PC-3 (cell line): ENCODE measurements around the gene TNNT1. TPM values are rescaled to one million over a fixed set of nuclear protein-coding genes. Genes with fewer than 3 reads are reported as not detected.

ENCODE experiments used
- ATAC-seq: fragments of 200-7000 bp; cut with Tn5 transposase; 2 replicates; pipeline ENCODE4 v1.9.1; 2020; ENCODE audit warnings: mild to moderate bottlenecking, moderate library complexity
- BruUV-seq: library from RNA; stranded (reverse); fragments of 400-500 nt; replicated peaks from 2 replicates; lab custom pipeline; 2021; lab: Mats Ljungman, UMichigan
- CTCF ChIA-PET: fragments of 300-600 bp; sonication (Branson Sonifier 250); formaldehyde crosslinking; loops from one replicate; lab custom pipeline; 2022; ENCODE audit warnings: antibody characterized with exemption; lab: Charles Lee
- POLR2A ChIA-PET: fragments of 300-600 bp; sonication (Branson Sonifier 250); formaldehyde crosslinking; loops from one replicate; lab custom pipeline; 2022; ENCODE audit warnings: antibody characterized with exemption; ENCODE audit not compliant: unreplicated experiment; lab: Charles Lee
- DNase-seq: peaks from one replicate; pipeline ENCODE4 v3.0.0-alpha.2; 2015
- H2AFZ ChIP-seq: fragments of 300-600 bp; sonication (generic); 2 replicates; pipeline ENCODE4 v1.6.0; 2016; ENCODE audit warnings: antibody characterized with exemption, low read length
- H3F3A ChIP-seq: fragments of 300-600 bp; sonication (generic); one replicate; pipeline ENCODE4 v1.6.0; 2017; ENCODE audit warnings: antibody characterized with exemption, low read length, control low read depth, mild to moderate bottlenecking; ENCODE audit not compliant: unreplicated experiment
- H3K27ac ChIP-seq: fragments of 300-600 bp; sonication (generic); 2 replicates; pipeline ENCODE4 v1.5.1; 2016; ENCODE audit warnings: mild to moderate bottlenecking, low read length
- H3K27me3 ChIP-seq: fragments of 300-600 bp; sonication (generic); 2 replicates; pipeline ENCODE4 v1.6.1; 2016; ENCODE audit warnings: low read length, mixed read lengths
- H3K36me3 ChIP-seq: fragments of 300-600 bp; sonication (generic); 2 replicates; pipeline ENCODE4 v1.6.1; 2016; ENCODE audit warnings: low read depth, mixed run types, low read length, mixed read lengths
- H3K4me1 ChIP-seq: fragments of 300-600 bp; sonication (generic); 2 replicates; pipeline ENCODE4 v1.5.1; 2016; ENCODE audit warnings: low read length; ENCODE audit not compliant: insufficient read depth
- H3K4me2 ChIP-seq: fragments of 300-600 bp; sonication (generic); 2 replicates; pipeline ENCODE4 v1.6.0; 2016; ENCODE audit warnings: low read length
- H3K4me3 ChIP-seq: fragments of 300-600 bp; sonication (generic); 2 replicates; pipeline ENCODE4 v1.5.1; 2016; ENCODE audit warnings: mild to moderate bottlenecking, low read length, mixed read lengths
- H3K79me2 ChIP-seq: fragments of 300-600 bp; sonication (generic); 2 replicates; pipeline ENCODE4 v1.6.1; 2017; ENCODE audit warnings: low read length, mixed read lengths
- H3K9ac ChIP-seq: fragments of 300-600 bp; sonication (generic); 2 replicates; pipeline ENCODE4 v1.6.0; 2016; ENCODE audit warnings: mild to moderate bottlenecking, low read length
- H3K9me2 ChIP-seq: fragments of 300-600 bp; sonication (generic); replicated peaks from 2 replicates; pipeline ENCODE4 v1.6.1; 2016; ENCODE audit warnings: mixed run types, low read length, mixed read lengths
- H3K9me3 ChIP-seq: fragments of 300-600 bp; sonication (generic); 2 replicates; pipeline ENCODE4 v1.6.1; 2016; ENCODE audit warnings: low read length, mixed read lengths
- H4K20me1 ChIP-seq: fragments of 300-600 bp; sonication (generic); 2 replicates; pipeline ENCODE4 v1.6.1; 2016; ENCODE audit warnings: low read length, mixed read lengths
- EZH2phosphoT487 ChIP-seq: fragments of 300-600 bp; sonication (generic); IDR thresholded peaks from 2 replicates; pipeline ENCODE4 v1.6.1; 2018; ENCODE audit warnings: mild to moderate bottlenecking, antibody characterized with exemption, low read length, borderline replicate concordance
- intact Hi-C: fragments of 100-400 bp; cut with micrococcal nuclease; formaldehyde crosslinking; loops from 2 replicates; pipeline ENCODE4 v1.9.0; 2023
- total RNA-seq: library from RNA; depleted of rRNA; stranded (reverse); fragments of >200 nt; gene quantifications from 2 replicates; pipeline ENCODE4 v1.2.3, GENCODE V29; 2014
- TF ChIP-seq, protein P1 (sequence below): fragments of 300-600 bp; sonication (generic); conservative IDR thresholded peaks from 2 replicates; pipeline ENCODE4 v1.5.1; 2017; ENCODE audit warnings: antibody characterized with exemption, low read depth, mild to moderate bottlenecking, low read length

TNNT1 gene
- total RNA-seq, 1 experiment from 2014 or later = 266 TPM

DNA sequence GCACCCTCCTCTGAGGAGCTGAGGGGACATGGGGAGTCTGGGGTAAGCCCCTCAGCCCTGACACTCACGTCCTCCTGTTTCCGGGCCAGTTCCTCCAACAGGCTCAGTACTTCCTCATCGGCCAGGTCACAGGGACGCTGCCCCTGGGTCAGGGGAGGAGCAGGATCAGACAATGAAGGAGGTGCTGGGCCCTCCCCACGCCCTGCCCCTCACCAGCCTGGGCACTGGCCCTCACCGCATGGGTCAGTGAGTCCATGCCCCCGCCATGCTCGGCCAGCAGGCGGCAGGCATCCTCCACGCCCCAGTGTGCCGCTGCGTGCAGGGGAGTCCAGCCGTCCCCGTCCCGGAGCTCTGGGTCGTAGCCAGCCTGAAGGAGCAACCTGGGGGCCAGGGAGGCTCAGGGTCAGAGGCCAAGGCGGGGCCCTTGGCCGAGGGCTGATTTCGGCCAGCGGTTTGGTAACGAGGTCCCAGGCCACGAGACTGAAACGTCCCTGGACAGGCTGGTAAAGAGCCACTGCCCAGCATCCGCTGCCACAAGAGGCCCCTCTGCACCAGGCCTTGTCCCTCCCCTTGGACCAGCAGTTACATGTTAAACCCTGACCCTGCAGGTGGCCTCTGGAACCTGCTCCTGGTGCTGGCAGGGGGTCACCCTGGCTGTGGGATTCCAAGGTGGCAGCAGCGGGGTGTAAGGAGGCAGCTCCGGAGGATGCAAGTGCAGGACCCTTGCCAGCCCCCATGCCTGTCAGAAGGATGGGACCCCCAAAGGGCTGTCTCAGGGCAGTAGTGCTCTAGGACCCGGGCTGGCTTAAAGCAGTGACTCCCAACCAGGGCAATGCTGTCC lies 50.1 kb downstream of the TNNT1 start:
- H2AFZ ChIP-seq = no peak overlapping the region
- H3K27ac ChIP-seq = no peak overlapping the region
- peaks cover 10% of the 10 kb centered on the region; the same call in 1 of the 2 replicates for H3K36me3 ChIP-seq
- CTCF ChIA-PET = interaction anchor here (0.6 kb wide), 1 partner anchor 1069 kb away, joined by 10 read pairs; no protein-coding TSS in a partner anchor
- no peak for DNase-seq
- H3K9me2 ChIP-seq = no peaks in the 10 kb centered on the region
- H4K20me1 ChIP-seq = 0 out of 2 replicates have a peak, but pooled peaks cover 3% of the 10 kb centered on the region
- H3K9ac ChIP-seq = no peak overlapping the region
- ATAC-seq = no peak
- no peaks in the 10 kb centered on the region for H3K27me3 ChIP-seq
- no peaks in the 10 kb centered on the region for H3K4me1 ChIP-seq
- H3K79me2 ChIP-seq = no peaks in the 10 kb centered on the region
- H3K9me3 ChIP-seq = no peaks in the 10 kb centered on the region
- TF ChIP-seq, protein P1, sequence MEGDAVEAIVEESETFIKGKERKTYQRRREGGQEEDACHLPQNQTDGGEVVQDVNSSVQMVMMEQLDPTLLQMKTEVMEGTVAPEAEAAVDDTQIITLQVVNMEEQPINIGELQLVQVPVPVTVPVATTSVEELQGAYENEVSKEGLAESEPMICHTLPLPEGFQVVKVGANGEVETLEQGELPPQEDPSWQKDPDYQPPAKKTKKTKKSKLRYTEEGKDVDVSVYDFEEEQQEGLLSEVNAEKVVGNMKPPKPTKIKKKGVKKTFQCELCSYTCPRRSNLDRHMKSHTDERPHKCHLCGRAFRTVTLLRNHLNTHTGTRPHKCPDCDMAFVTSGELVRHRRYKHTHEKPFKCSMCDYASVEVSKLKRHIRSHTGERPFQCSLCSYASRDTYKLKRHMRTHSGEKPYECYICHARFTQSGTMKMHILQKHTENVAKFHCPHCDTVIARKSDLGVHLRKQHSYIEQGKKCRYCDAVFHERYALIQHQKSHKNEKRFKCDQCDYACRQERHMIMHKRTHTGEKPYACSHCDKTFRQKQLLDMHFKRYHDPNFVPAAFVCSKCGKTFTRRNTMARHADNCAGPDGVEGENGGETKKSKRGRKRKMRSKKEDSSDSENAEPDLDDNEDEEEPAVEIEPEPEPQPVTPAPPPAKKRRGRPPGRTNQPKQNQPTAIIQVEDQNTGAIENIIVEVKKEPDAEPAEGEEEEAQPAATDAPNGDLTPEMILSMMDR = 0 out of 2 replicates have a peak, but pooled peaks have one; percentile 21
- no peak for TF ChIP-seq EZH2phosphoT487
- H3K4me3 ChIP-seq = no peak overlapping the region
- no peak overlapping the region for H3K4me2 ChIP-seq
- no peaks in the 10 kb centered on the region for H3F3A ChIP-seq
- intact Hi-C loops = no loop called here
- no TSS peak for BruUV-seq
- POLR2A ChIA-PET = no interaction called here

DNA sequence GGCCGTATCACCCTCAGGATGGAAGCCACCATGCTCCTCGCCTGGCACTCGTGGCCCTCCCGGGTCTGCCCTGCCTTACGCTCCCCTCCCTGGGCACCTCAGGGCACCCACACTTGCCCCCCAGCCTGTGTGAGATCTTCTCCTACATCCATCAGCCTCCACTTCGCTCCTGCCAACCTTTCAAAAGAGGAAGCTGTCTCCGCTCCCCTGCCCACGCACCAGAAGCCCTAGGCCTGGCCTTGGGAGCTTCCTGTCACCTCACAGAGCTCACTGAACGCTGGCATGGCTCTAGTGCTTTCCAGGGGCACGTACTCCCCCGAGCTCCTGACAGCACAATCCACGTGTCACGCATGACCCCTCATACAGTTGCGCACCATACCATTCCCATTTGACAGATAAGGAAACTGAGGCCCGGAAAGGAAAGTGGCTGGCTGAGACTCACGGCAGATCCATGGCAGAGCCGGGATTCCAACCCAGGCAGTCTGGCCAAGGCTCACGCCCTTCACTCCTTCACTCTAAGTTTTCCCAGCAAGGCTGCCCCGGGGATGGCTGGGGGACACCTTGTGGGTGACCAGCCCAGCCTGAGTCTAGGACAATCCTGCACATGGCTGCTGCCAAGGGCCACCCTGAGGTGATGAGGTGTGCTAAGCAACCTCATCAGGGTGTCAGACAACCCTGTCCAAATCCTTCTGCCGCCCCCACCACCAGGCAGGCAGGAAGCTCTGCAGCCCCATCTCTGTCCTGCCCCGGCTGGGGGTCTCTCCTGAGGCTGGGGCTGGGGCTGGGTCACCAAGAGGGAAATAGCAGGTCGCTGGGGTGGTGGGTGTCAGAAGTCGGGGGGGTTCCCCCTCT lies 50.9 kb downstream of the TNNT1 start:
- no peak overlapping the region for H3K9ac ChIP-seq
- H3K79me2 ChIP-seq = no peaks in the 10 kb centered on the region
- no peak overlapping the region for H2AFZ ChIP-seq
- 0 out of 2 replicates have a peak, but pooled peaks cover 3% of the 10 kb centered on the region for H4K20me1 ChIP-seq
- H3K27ac ChIP-seq = no peak overlapping the region
- POLR2A ChIA-PET = no interaction called here
- H3K27me3 ChIP-seq = no peaks in the 10 kb centered on the region
- H3K4me2 ChIP-seq = no peak overlapping the region
- no peak overlapping the region for H3K4me3 ChIP-seq
- no TSS peak for BruUV-seq
- intact Hi-C loops = no loop called here
- no peaks in the 10 kb centered on the region for H3K9me3 ChIP-seq
- ATAC-seq = no peak
- no peaks in the 10 kb centered on the region for H3F3A ChIP-seq
- H3K9me2 ChIP-seq = no peaks in the 10 kb centered on the region
- no peaks in the 10 kb centered on the region for H3K4me1 ChIP-seq
- CTCF ChIA-PET = no interaction called here
- no peak for DNase-seq
- TF ChIP-seq, protein P1 = no peak
- H3K36me3 ChIP-seq = peaks cover 3% of the 10 kb centered on the region; the same call in 1 of the 2 replicates
